ENCODE results near the gene DDX17. TPM values are rescaled to one million over a fixed set of nuclear protein-coding genes. Genes with fewer than 3 reads are reported as not detected.

The DDX17 gene
- total RNA-seq, 2 experiments from 2014 or later, result 353 to 358 TPM

DNA sequence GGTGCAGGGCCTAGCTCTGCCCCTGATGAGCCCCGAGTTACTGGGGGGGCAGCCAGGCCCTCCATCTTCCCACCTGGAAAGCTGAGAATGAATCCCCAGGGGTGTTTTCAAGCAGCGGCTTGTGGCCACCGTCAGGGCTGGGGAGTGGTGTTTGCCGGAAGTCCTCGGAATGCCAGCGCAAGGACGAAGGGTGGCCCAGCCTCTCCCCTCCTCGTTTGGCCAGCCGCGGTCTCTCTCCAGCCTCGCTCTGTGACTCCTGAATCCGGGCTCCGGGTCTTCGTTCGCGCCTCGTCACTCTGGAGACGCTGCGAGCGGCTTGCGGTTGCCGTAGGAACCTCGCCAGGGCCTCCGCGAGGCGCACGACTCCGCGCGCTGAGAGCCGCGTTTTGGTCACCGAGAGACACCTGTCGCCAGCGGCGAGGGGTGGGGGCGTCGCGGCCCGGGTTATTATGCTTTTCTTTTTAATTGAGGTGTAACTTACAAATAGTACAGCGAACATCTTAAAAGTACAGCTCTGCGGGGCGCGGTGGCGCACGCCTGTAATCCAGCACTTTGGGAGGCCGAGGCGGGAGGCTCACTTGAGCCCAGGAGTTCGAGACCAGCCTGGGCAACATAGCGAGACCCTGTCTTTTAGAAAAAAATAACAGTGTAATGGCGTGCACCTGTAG is 44.6 kb downstream of the DDX17 start:
- intact Hi-C loops (cut with micrococcal nuclease), result loop anchor here (5.0 kb wide), 1 partner anchor 111 kb away; the partner anchor contains the start of gene DMC1
- POLR2A ChIA-PET, result no interaction called here
- CTCF ChIA-PET, result no interaction called here
- H3K9me3 Mint-ChIP-seq, result no peaks in the 10 kb centered on the region
- DNase-seq, result peak; percentile 78
- H3K36me3 Mint-ChIP-seq, result no peaks in the 10 kb centered on the region
- no peak overlapping the region for H3K4me3 Mint-ChIP-seq
- H3K4me1 Mint-ChIP-seq (ENCODE audit: low read depth), result peaks cover 1% of the 10 kb centered on the region
- peaks cover 64% of the 10 kb centered on the region for H3K27me3 Mint-ChIP-seq
- H3K27ac Mint-ChIP-seq, result no peak overlapping the region

- ChIA-PET POLR2A (no interaction called here), CTCF (no interaction called here)
- H3K27ac Mint-ChIP-seq, result no peak overlapping the region
- intact Hi-C loops (cut with micrococcal nuclease), result loop anchor here (5.0 kb wide), 1 partner anchor 111 kb away; the partner anchor contains the start of gene DMC1
- peaks cover 65% of the 10 kb centered on the region for H3K27me3 Mint-ChIP-seq
- H3K36me3 Mint-ChIP-seq, result no peaks in the 10 kb centered on the region
- H3K4me3 Mint-ChIP-seq, result no peak overlapping the region
- H3K4me1 Mint-ChIP-seq (ENCODE audit: low read depth), result peaks cover 5% of the 10 kb centered on the region
- H3K9me3 Mint-ChIP-seq, result no peaks in the 10 kb centered on the region
- DNase-seq, result no peak
Measured at GRCh38 chr22:38461057-38461413, 45.1 kb downstream of the DDX17 start.

DNA sequence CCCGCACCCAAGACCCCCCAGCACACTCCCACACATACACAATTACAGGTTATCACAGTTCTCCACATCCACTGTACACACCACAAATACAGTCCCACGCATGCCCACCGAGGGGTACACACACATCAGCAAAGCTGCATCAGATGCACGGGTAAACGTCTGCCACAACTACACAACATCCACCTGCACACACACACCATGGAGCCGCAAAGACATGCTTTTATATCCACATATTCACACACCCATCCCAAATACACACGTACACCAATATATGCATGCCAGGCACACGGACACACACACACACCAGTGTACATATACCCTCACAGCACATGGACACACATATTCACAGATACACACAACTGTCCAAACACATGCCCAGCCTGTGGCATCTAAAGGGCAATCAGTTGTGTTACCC is 45.7 kb downstream of the DDX17 start:
- intact Hi-C loops (cut with micrococcal nuclease), result loop anchor here (5.0 kb wide), 1 partner anchor 112 kb away; the partner anchor contains the start of gene DMC1
- no peaks in the 10 kb centered on the region for H3K9me3 Mint-ChIP-seq

DNA sequence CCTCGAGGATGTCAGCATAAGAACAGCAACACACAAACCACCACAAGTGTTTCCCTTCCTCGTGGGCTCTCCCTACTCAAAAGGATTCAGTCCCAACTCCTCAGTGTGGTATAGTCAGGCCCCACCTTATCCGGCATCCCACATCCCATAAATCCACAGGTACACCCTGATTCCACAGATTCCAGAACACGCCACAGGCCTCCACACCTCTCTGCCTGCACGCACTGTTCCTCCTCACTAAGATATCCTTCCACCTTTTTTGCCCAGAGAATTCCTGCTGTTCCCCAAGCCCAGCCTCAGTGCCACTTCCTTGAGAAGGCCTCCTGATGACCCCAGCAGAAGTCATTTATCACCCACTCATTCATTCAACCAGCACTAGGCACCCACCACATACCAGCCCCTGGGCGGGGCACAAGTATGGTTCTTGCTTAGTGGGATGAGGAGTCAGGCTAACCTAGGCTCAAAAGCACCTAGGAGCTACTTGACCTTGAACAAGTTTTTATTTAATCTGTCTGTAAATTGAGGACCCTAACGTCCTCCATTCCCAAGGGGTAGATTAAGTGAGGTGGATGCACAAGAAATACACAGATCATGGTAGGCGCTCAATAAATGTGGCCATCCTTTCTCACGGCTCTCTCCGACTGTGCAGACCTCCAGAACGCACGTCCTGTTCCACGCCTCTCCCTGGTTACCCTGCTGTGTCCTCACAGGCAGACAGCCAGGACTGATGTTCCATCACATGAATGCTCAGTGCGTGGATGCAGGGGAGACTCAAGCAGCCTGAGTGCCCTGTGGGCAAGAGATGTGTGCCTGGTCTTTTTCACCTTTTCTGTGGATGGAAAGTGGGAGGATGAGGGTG is 49.0 kb downstream of the DDX17 start:
- H3K36me3 Mint-ChIP-seq, result no peaks in the 10 kb centered on the region
- no peak for DNase-seq
- POLR2A ChIA-PET, result interaction anchor here (1.4 kb wide), 1 partner anchor 33 kb away, joined by 5 read pairs; no protein-coding TSS in a partner anchor
- intact Hi-C loops (cut with micrococcal nuclease), result no loop called here
- no peaks in the 10 kb centered on the region for H3K9me3 Mint-ChIP-seq
- H3K4me3 Mint-ChIP-seq, result no peak overlapping the region
- no peak overlapping the region for H3K27ac Mint-ChIP-seq
- peaks cover 9% of the 10 kb centered on the region for H3K4me1 Mint-ChIP-seq (ENCODE audit: low read depth)
- CTCF ChIA-PET, result no interaction called here
- peaks cover 68% of the 10 kb centered on the region for H3K27me3 Mint-ChIP-seq

More for the DNA sequence above, 45.7 kb downstream of the DDX17 start:
- ChIA-PET CTCF (no interaction called here), POLR2A (no interaction called here)
- Mint-ChIP-seq H3K27ac (no peak overlapping the region), H3K4me3 (no peak overlapping the region), H3K36me3 (no peaks in the 10 kb centered on the region), H3K27me3 (peaks cover 62% of the 10 kb centered on the region), H3K4me1 (ENCODE audit: low read depth) (peaks cover 5% of the 10 kb centered on the region)
- no peak for DNase-seq

GRCh38 chr22:38456272-38456835 is 49.8 kb downstream of the DDX17 start:
- ChIA-PET CTCF (no interaction called here), POLR2A (no interaction called here)
- no peak for DNase-seq
- no peaks in the 10 kb centered on the region for H3K9me3 Mint-ChIP-seq
- intact Hi-C loops (cut with micrococcal nuclease), result no loop called here
- H3K36me3 Mint-ChIP-seq, result no peaks in the 10 kb centered on the region
- H3K4me1 Mint-ChIP-seq (ENCODE audit: low read depth), result peaks cover 9% of the 10 kb centered on the region
- H3K27me3 Mint-ChIP-seq, result peaks cover 68% of the 10 kb centered on the region
- peak overlapping the region; percentile 12 for H3K4me3 Mint-ChIP-seq
- H3K27ac Mint-ChIP-seq, result no peak overlapping the region

- CTCF ChIA-PET, result no interaction called here
Measured at GRCh38 chr22:38455530-38456271, 50.4 kb downstream of the DDX17 start.

DNA sequence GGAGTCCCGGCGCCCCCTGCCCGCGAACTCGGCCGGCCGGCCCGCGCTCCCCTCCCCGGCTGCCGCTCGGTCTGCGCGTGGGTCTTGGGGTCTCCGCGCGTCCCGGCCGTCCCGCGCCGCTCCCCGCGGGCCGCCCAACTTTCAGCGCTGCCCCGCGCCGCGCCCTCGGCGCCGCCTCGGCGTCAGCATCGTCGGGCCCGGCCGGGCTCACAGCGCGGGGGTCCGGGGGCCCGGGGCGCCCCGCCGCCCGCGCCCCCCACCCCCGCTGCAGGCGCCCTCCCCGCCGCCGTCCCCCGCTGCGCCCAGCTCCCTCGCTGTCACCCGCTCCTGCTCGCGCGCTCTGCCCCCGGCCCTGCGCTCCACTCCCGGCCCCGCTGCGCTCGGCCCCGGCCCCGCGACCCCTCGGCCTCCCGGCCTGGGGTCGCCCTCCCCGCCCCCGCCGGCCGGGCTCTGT is 51.0 kb downstream of the DDX17 start, which contains the start of gene KCNJ4:
TSS of gene KCNJ4 (minus strand) at position 124 of the 454 bp plus-strand sequence. CDS start 27,067 bp downstream, outside the sequence.
- Mint-ChIP-seq H3K36me3 (no peaks in the 10 kb centered on the region), H3K27me3 (peaks cover 68% of the 10 kb centered on the region), H3K4me1 (ENCODE audit: low read depth) (peaks cover 9% of the 10 kb centered on the region), H3K4me3 (peak within 1 kb of the TSS; percentile 68), H3K27ac (no peak within 1 kb of the TSS), H3K9me3 (no peaks in the 10 kb centered on the region)
- intact Hi-C loops (cut with micrococcal nuclease), result no loop called here
- POLR2A ChIA-PET, result no interaction called here
- no peak for DNase-seq
- CTCF ChIA-PET, result no interaction called here

More at GRCh38 chr22:38455530-38456271, 50.4 kb downstream of the DDX17 start:
- Mint-ChIP-seq H3K27ac (no peak overlapping the region), H3K27me3 (peaks cover 68% of the 10 kb centered on the region), H3K4me3 (no peak overlapping the region), H3K4me1 (ENCODE audit: low read depth) (peaks cover 9% of the 10 kb centered on the region), H3K9me3 (no peaks in the 10 kb centered on the region), H3K36me3 (no peaks in the 10 kb centered on the region)
- DNase-seq, result no peak
- intact Hi-C loops (cut with micrococcal nuclease), result no loop called here
- POLR2A ChIA-PET, result no interaction called here

GRCh38 chr22:38454353-38455075 is 51.6 kb downstream of the DDX17 start:
- POLR2A ChIA-PET, result no interaction called here
- no peaks in the 10 kb centered on the region for H3K36me3 Mint-ChIP-seq
- DNase-seq, result peak; percentile 17
- intact Hi-C loops (cut with micrococcal nuclease), result no loop called here
- peaks cover 9% of the 10 kb centered on the region for H3K4me1 Mint-ChIP-seq (ENCODE audit: low read depth)
- H3K27ac Mint-ChIP-seq, result no peak overlapping the region
- peak overlapping the region; percentile 68 for H3K4me3 Mint-ChIP-seq
- CTCF ChIA-PET, result no interaction called here
- peaks cover 73% of the 10 kb centered on the region for H3K27me3 Mint-ChIP-seq
- H3K9me3 Mint-ChIP-seq, result no peaks in the 10 kb centered on the region

DNA sequence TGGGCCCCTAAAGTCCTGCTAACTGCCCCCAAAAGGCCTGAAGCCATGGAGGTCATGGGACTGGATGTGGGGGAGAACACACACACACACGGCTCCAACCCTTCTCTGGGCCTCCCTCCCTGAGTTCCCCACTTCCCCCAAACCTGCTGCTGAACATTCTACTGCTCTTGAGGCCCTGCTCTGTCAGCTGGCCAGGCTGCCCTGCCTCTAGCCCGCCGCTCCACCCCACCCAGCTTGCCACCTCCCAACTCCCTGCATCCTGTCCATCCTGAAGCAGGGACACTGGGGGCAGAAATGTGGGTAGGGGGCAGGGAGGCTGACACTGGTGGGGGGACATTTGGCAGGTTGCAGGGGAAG is 52.1 kb downstream of the DDX17 start:
- ChIA-PET POLR2A (no interaction called here), CTCF (no interaction called here)
- peaks cover 9% of the 10 kb centered on the region for H3K4me1 Mint-ChIP-seq (ENCODE audit: low read depth)
- no peak overlapping the region for H3K27ac Mint-ChIP-seq
- intact Hi-C loops (cut with micrococcal nuclease), result no loop called here
- peaks cover 68% of the 10 kb centered on the region for H3K27me3 Mint-ChIP-seq
- no peaks in the 10 kb centered on the region for H3K9me3 Mint-ChIP-seq
- H3K4me3 Mint-ChIP-seq, result no peak overlapping the region
- H3K36me3 Mint-ChIP-seq, result no peaks in the 10 kb centered on the region
- no peak for DNase-seq

DNA sequence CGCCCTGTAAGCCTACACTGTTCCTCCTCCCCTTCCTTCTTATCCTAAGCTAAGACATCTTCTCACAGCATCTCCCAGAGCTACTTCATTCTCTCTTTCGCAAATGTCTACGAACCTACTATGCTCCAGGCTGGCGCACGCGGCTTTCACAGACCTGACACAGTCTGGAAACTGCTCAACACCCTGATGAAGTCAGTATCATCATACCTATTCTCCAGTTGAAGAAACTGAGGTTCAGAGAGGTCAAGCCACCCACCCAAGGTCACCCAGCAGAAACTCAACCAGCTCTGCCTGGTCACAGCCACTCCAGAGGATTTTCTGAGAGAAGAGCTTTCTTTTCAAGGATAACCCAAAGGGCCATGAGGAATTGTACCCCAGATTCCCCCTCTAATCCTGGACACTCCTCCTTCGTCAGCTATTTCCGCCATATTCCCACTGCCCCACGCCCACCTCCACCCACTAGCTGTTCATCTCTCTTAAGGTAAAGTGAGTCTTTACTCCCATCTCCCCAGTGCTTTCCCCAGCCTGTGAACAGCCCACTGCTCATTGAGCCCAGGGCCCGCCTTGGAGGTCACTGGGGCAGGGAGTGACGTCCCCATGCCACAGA is 52.9 kb downstream of the DDX17 start:
- Mint-ChIP-seq H3K27ac (no peak overlapping the region), H3K27me3 (peaks cover 60% of the 10 kb centered on the region), H3K4me1 (ENCODE audit: low read depth) (peaks cover 9% of the 10 kb centered on the region), H3K9me3 (no peaks in the 10 kb centered on the region), H3K4me3 (no peak overlapping the region), H3K36me3 (no peaks in the 10 kb centered on the region)
- DNase-seq, result no peak
- intact Hi-C loops (cut with micrococcal nuclease), result no loop called here
- ChIA-PET POLR2A (interaction anchor here (0.6 kb wide), 1 partner anchor 491 kb away, joined by 4 read pairs; no protein-coding TSS in a partner anchor), CTCF (no interaction called here)

DNA sequence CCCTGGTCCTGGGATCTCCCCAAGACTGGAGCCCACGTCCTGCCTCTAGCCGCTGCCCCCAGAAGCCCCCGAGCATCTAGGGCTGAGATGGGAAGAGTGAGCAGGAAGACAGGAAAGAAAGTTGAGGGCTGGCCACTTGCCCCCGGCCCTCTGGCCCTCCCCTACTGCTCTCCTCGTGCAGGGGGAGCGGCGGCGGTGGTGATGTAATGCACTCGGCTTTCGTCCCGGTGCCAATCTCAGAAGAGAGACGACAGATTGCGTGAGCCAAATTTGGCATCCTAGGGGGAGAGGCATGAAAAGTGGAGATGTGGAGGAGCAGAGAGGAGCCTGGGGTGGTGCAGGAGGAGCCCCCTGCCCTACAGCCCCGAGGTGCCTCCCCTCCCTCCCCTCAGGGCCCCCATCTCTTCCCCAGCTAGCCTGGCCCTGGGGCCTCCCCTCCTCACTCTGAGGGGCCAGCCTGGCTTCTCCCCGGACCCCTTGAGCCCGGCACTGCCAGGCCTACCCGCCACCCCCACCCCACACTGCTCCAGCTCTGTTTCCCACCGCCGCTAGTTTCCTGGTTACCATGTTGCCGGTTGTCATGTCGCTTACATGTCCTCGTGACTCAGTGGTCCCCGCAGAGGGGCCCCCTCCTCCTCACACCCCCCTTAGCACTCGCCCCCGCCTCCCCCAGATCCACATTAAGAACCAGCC is 53.6 kb downstream of the DDX17 start:
- ChIA-PET POLR2A (interaction anchor here (0.6 kb wide), 1 partner anchor 490 kb away, joined by 4 read pairs; no protein-coding TSS in a partner anchor), CTCF (no interaction called here)
- Mint-ChIP-seq H3K27me3 (peaks cover 54% of the 10 kb centered on the region), H3K36me3 (no peaks in the 10 kb centered on the region), H3K9me3 (no peaks in the 10 kb centered on the region), H3K4me1 (ENCODE audit: low read depth) (peaks cover 9% of the 10 kb centered on the region), H3K4me3 (no peak overlapping the region), H3K27ac (no peak overlapping the region)
- intact Hi-C loops (cut with micrococcal nuclease), result no loop called here
- DNase-seq, result no peak

Data from activated CD4-positive, alpha-beta memory T cell treated with anti-CD3 and anti-CD28 coated beads for 36 hours (primary cell).